ENCODE data around the gene SRGN.

- TF ChIP-seq POLR2A (IDR thresholded peaks at IDR 0.05), result no peak
- TF ChIP-seq CTCF (IDR thresholded peaks at IDR 0.05), result no peak
Measured at GRCh38 chr10:69069090-69070042, 18.5 kb upstream of the SRGN start.

All from upper lobe of left lung (tissue), 4 donors.